GM18858 (cell line): ENCODE results near the gene TRIM45.
A peak's percentile ranks its signal among the peaks of the same experiment; 100 is the strongest.

Experiments used
- ATAC-seq: cut with Tn5 transposase; IDR thresholded peaks from one replicate; pipeline ENCODE4 v1.9.1; 2021; ENCODE audit not compliant: unreplicated experiment

Gene TRIM45

DNA sequence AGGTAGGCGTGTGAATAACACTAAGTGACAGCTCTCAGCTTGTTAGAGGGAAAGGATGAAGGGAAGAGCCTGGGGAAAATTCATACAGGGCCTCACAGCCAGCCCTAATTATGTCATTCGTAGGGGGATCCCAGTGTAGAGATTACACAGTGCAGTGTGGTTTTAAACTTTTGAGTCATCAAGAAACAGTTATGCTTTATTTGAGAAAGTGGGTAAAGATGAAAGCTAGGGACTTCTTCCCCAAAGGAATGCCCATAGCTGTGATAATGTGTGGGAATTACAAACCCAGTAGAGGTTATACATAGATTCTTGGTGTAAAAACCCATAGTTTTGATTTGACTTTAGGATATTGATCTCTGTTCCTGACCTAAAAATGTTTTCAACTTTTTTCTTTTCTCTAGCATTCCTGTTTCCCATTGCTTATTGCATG lies 59.5 kb downstream of the TRIM45 start:
- peak; percentile 32 for ATAC-seq
